ENCODE measurements around the gene DCDC2.

DNA sequence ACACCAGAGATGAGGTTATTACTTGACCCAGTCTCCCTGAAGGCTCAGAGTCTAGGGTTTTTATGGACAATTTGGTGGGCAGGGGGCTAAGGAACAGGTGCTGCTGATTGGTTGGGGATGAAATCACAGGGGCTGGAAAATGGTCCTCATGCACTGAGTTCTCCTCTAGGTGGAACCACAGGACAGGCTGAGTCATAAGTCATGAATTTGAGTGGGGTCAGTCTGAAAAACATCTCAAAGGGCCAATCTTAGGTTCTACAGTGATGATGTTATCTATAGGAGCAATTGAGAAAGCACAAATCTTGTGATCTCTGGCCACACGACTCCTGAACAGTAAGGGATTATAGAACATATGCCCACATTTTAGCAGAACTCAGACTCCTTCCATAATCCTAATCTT lies 39.0 kb upstream of the DCDC2 start:
- TF ChIP-seq, protein P1, sequence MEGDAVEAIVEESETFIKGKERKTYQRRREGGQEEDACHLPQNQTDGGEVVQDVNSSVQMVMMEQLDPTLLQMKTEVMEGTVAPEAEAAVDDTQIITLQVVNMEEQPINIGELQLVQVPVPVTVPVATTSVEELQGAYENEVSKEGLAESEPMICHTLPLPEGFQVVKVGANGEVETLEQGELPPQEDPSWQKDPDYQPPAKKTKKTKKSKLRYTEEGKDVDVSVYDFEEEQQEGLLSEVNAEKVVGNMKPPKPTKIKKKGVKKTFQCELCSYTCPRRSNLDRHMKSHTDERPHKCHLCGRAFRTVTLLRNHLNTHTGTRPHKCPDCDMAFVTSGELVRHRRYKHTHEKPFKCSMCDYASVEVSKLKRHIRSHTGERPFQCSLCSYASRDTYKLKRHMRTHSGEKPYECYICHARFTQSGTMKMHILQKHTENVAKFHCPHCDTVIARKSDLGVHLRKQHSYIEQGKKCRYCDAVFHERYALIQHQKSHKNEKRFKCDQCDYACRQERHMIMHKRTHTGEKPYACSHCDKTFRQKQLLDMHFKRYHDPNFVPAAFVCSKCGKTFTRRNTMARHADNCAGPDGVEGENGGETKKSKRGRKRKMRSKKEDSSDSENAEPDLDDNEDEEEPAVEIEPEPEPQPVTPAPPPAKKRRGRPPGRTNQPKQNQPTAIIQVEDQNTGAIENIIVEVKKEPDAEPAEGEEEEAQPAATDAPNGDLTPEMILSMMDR (IDR thresholded peaks at IDR 0.05), result no peak
- TF ChIP-seq POLR2AphosphoS5 (IDR thresholded peaks at IDR 0.05), result no peak
- no peak for TF ChIP-seq POLR2A (IDR thresholded peaks at IDR 0.05)

Measured in breast epithelium (tissue), 3 donors.